KMS-11 (cell line): ENCODE data around the gene SLC35D2.

Source experiments
- H2AFZ ChIP-seq: fragments of 200-600 bp; sonication (generic); 2 replicates; pipeline ENCODE4 v1.6.1; 2016; ENCODE audit warnings: antibody characterized with exemption, mixed run types, low read depth
- H3K27ac ChIP-seq: fragments of 200-600 bp; sonication (generic); 2 replicates; pipeline ENCODE4 v1.6.1; 2016; ENCODE audit warnings: mild to moderate bottlenecking, mixed run types
- H3K27me3 ChIP-seq: fragments of 200-600 bp; sonication (generic); 2 replicates; pipeline ENCODE4 v1.6.1; 2017; ENCODE audit warnings: mild to moderate bottlenecking, low read depth, mixed run types, moderate library complexity; ENCODE audit not compliant: insufficient read depth
- H3K36me3 ChIP-seq: fragments of 200-600 bp; sonication (generic); 2 replicates; pipeline ENCODE4 v1.6.1; 2017; ENCODE audit warnings: mild to moderate bottlenecking, mixed run types; ENCODE audit not compliant: insufficient read depth
- H3K4me1 ChIP-seq: fragments of 200-600 bp; sonication (generic); 2 replicates; pipeline ENCODE4 v1.6.1; 2016; ENCODE audit warnings: mild to moderate bottlenecking, low read depth, mixed run types; ENCODE audit not compliant: poor library complexity, severe bottlenecking
- H3K4me2 ChIP-seq: fragments of 200-600 bp; sonication (generic); 2 replicates; pipeline ENCODE4 v1.7.0; 2016; ENCODE audit warnings: mild to moderate bottlenecking, mixed run types
- H3K4me3 ChIP-seq: fragments of 200-600 bp; sonication (generic); IDR thresholded peaks from 2 replicates; pipeline ENCODE4 v1.6.1; 2017; ENCODE audit warnings: low read depth, low read length, mixed read lengths; ENCODE audit not compliant: insufficient read depth
- H3K79me2 ChIP-seq: fragments of 200-600 bp; sonication (generic); 2 replicates; pipeline ENCODE4 v1.6.1; 2016; ENCODE audit warnings: low read depth, mixed run types; ENCODE audit not compliant: insufficient read depth
- H3K9ac ChIP-seq: fragments of 200-600 bp; sonication (generic); 2 replicates; pipeline ENCODE4 v1.6.1; 2016; ENCODE audit warnings: mild to moderate bottlenecking, mixed run types
- H4K20me1 ChIP-seq: fragments of 200-600 bp; sonication (generic); 2 replicates; pipeline ENCODE4 v1.6.1; 2016; ENCODE audit warnings: mild to moderate bottlenecking, mixed run types; ENCODE audit not compliant: insufficient read depth
- CTCF ChIP-seq: fragments of 200-600 bp; sonication (generic); conservative IDR thresholded peaks from 2 replicates; pipeline ENCODE4 v1.6.1; 2017; ENCODE audit warnings: low read depth, mild to moderate bottlenecking, antibody characterized with exemption, low read length, moderate library complexity, mixed read lengths

The SLC35D2 gene

GRCh38 chr9:96299823-96300222 is 83.7 kb downstream of the SLC35D2 start:
- no peaks in the 10 kb centered on the region for H4K20me1 ChIP-seq
- no peak overlapping the region for H3K4me3 ChIP-seq
- no peak overlapping the region for H3K9ac ChIP-seq
- H3K27me3 ChIP-seq: no peaks in the 10 kb centered on the region
- no peak for TF ChIP-seq CTCF
- H3K4me1 ChIP-seq: no peaks in the 10 kb centered on the region
- no peaks in the 10 kb centered on the region for H3K79me2 ChIP-seq
- no peak overlapping the region for H3K4me2 ChIP-seq
- no peaks in the 10 kb centered on the region for H3K36me3 ChIP-seq
- no peak overlapping the region for H3K27ac ChIP-seq
- no peak overlapping the region for H2AFZ ChIP-seq

- Histone ChIP-seq H3K4me1 (no peaks in the 10 kb centered on the region), H3K4me2 (no peak overlapping the region), H3K36me3 (no peaks in the 10 kb centered on the region), H3K27me3 (no peaks in the 10 kb centered on the region), H4K20me1 (no peaks in the 10 kb centered on the region), H2AFZ (no peak overlapping the region), H3K4me3 (no peak overlapping the region), H3K79me2 (no peaks in the 10 kb centered on the region), H3K9ac (no peak overlapping the region), H3K27ac (no peak overlapping the region)
- TF ChIP-seq CTCF: no peak
Measured at GRCh38 chr9:96294159-96294545, 89.4 kb downstream of the SLC35D2 start.

GRCh38 chr9:96293498-96294158 is 89.9 kb downstream of the SLC35D2 start:
- Histone ChIP-seq H3K27me3 (no peaks in the 10 kb centered on the region), H4K20me1 (no peaks in the 10 kb centered on the region), H3K27ac (no peak overlapping the region), H3K4me2 (no peak overlapping the region), H3K4me1 (no peaks in the 10 kb centered on the region), H3K79me2 (no peaks in the 10 kb centered on the region), H3K36me3 (no peaks in the 10 kb centered on the region), H3K4me3 (no peak overlapping the region), H2AFZ (no peak overlapping the region), H3K9ac (no peak overlapping the region)
- TF ChIP-seq CTCF: no peak

DNA sequence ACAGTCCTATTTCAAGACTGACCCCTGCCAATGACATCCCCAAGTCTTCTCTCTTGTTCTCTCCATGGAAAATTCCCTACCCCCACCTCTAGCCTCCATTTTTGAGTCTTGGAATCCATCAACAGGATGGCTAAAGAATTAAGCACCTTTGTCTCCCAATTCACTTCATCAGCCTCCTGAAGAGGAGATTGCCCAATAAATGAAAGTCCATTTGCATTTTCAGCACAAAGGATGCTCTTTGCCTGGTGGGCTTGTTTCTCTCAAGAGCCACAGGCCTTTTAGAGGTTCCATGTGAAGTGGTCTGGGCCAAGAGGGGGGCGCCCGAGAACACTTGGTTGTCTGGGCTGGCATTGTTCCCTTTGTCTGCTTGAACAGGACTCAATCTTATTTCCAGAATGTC is 94.1 kb downstream of the SLC35D2 start:
- no peaks in the 10 kb centered on the region for H3K4me1 ChIP-seq
- H3K36me3 ChIP-seq: no peaks in the 10 kb centered on the region
- no peak overlapping the region for H3K4me3 ChIP-seq
- H3K4me2 ChIP-seq: no peak overlapping the region
- TF ChIP-seq CTCF: no peak
- no peak overlapping the region for H2AFZ ChIP-seq
- H3K27ac ChIP-seq: no peak overlapping the region
- H3K27me3 ChIP-seq: no peaks in the 10 kb centered on the region
- no peaks in the 10 kb centered on the region for H3K79me2 ChIP-seq
- H3K9ac ChIP-seq: no peak overlapping the region
- no peaks in the 10 kb centered on the region for H4K20me1 ChIP-seq
